SKM-1 treated with dmso at 0.1 percent for 144 hours (cell line): ENCODE measurements around the gene ATP8B2.

Experiments
- DNase-seq: peaks from one replicate; lab custom pipeline; 2025; ENCODE audit not compliant: unreplicated experiment; lab: John Stamatoyannopoulos, UW

The ATP8B2 gene

DNA sequence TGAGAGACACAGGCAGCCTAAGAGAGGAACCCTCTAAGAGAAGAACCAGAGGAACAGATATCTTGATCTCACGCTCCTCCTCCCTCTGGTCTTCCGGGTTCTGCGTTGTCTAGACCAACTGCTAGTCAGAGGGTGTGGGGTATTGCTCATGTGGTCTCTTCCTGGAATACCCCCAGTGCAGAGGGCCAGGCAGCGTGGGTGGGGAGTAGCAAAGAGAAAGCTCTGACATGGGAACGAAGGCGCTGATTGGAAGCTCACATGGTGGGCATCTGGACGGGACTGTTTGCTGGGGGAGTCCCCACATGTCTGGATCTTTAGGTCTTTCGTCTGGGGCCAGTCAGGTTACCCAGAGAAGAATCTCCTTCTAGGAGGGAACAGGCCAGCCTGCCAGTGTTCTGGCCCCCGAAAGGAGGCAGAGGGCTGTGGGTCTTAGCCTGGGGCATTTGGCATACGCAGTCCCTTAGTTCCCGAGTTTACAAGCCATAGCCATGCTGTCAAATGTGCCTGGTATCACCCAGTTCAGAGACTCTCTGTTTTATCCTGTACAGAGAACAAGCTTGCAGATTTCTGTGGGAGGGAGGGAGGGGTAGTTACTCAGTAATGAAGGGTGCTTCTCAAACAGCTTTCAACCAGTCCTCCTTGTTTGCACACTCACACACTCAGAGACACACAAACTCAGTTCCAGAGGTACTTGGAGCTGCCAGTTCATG, 61.5 kb downstream of the ATP8B2 start:
- DNase-seq: no peak

DNA sequence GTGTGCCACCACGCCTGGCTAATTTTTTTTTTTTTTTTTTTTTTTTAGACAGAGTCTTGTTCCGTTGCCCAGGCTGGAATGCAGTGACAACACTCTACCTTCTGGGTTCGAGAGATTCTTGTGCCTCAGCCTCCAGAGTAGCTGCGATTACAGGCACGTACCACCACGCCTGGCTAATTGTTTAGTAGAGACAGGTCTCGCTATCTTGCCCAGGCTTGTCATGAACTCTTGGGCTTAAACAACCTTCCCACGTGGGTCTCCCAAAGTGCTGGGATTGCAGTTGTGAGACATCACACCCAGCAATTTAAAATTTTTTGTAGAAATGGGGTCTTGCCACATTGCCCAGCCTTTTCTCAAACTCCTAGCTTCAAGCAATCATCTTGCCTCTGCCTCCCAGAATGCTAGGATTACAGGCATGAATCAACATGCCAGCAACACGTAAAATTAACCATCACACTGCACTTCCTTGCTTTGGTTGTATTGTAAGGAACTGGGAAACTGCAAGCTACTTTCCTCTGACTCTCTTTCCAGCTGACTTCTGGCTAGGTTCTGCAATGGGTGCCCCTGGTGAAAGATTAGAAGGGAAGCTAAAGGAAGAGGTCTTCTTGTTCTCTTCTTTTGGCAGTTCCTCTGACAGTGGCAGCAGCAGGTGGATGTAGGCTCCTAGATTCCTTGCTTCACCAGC, 65.9 kb downstream of the ATP8B2 start:
- no peak for DNase-seq

- DNase-seq: no peak
Measured at GRCh38 chr1:154398141-154398540, 72.8 kb downstream of the ATP8B2 start.

DNA sequence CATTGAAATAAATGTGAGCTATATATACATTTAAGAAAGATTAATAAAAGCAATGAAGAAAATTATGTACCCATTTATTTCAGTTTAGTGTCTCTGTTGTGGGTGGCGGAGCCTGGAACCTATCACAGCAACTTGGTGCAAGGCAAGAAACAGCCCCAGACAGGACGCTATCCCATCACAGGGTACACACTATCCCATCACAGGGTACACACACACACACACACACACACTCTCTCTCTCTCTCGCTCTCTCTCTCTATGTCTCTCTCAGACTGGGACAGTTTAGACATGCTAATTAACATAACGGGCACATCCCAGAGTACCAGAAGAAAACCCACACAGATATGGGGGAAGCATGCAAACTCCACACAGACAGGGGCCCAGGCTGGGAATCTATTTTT, 73.4 kb downstream of the ATP8B2 start:
- DNase-seq: no peak

- peak; percentile 97 for DNase-seq
Measured at GRCh38 chr1:154400381-154400801, 75.1 kb downstream of the ATP8B2 start.
